NCI-H526 treated with DMSO at 0.1 percent for 48 hours (cell line): ENCODE results near the gene CCL26.
"Not testable (repeated sequence)": the region's sequence is repeated elsewhere in the genome, so short reads cannot be mapped to it uniquely, and the experiment has no call there.

Source experiments
- DNase-seq: peaks from one replicate; lab custom pipeline; 2025; lab: John Stamatoyannopoulos, UW

Gene CCL26

DNA sequence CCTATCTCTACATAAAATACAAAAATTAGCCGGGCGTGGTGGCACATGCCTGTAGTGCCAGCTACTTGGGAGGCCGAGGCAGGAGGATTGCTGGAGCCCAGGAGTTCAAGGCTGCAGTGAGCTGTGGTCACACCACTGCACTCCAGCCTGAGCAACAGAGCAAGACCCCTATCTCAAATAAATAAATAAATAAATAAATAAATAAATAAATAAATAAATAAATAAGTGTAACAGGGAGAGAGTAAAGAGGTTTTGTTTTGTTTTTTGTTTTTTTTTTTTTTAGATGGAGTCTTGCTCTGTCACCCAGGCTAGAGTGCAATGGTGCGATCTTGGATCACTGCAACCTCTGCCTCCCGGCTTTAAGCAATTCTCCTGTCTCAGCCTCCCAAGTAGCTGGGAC is 20.6 kb upstream of the CCL26 start:
- not testable (repeated sequence) for DNase-seq

DNA sequence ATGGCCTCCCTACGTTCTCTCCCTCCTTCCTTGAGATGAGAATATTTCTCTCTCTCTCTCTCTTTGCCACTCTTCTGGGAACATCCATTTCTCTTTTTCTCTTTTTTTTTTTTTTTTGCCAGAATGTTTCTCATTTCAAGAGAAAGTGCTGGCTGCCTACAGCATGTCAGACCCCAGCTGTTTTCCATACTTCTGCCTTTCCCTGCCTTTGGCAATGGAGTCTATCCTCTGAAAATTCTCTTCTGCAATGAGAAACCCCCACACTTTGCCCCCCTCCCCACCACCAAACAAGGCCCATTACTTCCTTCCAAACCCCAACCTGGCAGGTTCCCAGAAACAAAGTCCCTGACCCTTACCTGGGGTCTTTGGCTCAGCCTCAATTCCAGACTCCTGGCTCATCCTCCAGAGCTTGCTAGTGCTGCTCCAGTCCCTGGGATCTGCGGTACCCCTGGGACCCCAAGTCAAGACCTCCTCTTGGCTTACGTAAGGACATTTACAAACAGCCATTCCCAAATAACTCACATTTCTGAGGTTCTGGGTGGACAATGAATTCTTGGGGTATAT is 17.4 kb upstream of the CCL26 start:
- DNase-seq, result no peak

DNA sequence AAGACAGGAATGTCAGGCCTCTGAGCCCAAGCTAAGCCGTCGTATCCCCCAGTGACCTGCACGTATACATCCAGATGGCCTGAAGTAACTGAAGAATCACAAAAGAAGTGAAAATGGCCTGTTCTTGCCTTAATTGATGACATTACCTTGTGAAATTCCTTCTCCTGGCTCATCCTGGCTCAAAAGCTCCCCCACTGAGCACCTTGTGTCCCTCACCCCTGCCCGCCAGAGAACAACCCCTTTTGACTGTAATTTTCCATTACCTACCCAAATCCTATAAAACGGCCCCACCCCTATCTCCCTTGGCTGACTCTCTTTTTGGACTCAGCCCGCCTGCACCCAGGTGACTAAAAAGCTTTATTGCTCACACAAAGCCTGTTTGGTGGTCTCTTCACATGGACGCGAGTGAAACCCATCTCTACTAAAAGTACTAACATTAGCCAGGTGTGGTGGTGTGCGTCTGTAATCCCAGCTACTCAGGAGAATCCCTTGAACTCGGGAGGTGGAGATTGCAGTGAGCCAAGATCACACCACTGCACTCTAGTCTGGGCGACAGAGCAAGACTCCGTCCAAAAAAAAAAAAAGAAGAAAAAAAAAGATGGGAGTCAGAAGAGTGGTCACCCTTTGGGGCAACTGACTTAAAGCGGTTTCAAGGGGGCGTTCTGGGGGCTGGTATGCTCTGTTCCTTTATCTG is 16.3 kb upstream of the CCL26 start:
- DNase-seq, result not testable (repeated sequence)

DNA sequence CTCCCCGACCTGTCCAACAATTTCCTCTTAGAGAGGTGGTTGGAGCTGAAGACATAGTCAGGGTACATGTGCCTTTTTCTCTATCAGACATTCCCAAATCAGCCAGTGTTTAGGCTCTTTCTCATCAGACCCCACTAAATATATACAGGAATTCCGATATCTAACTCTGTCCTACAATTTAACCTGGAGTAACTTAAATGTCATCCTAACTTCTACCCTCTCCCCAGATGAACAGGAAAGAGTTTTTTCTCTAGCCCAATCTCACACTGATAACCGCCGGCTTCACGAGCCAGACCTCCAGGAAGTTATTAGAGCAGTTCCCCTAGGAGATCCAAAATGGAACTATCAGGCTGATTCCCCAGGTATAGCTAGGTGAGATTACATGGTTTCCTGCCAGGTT is 11.0 kb upstream of the CCL26 start:
- DNase-seq, result not testable (repeated sequence)

DNA sequence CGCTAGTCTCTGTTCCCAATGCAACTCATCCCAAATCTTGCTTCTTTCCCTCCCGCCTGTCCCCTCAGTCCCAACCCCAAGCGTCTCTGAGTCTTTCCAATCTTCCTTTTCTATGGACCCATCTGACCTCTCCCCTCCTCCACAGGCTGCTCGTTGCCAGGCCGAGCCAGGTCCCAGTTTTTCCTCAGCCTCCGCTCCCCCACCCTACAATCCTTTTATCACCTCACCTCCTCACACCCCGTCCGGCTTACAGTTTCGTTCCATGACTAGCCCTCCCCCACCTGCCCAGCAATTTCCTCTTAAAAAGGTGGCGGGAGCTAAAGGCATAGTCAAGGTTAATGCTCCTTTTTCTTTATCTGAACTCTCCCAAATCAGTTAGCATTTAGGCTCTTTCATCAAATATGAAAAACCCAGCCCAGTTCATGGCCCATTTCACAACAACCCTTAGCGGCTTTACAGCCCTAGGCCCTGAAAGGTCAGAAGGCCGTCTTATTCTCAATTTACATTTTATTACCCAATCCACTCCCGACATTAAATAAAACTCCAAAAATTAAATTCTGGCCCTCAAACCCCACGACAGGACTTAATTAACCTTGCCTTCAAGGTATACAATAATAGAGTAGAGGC is 8.7 kb upstream of the CCL26 start:
- DNase-seq, result not testable (repeated sequence)

GRCh38 chr7:75779516-75779915 is 7.5 kb upstream of the CCL26 start:
- not testable (repeated sequence) for DNase-seq

DNA sequence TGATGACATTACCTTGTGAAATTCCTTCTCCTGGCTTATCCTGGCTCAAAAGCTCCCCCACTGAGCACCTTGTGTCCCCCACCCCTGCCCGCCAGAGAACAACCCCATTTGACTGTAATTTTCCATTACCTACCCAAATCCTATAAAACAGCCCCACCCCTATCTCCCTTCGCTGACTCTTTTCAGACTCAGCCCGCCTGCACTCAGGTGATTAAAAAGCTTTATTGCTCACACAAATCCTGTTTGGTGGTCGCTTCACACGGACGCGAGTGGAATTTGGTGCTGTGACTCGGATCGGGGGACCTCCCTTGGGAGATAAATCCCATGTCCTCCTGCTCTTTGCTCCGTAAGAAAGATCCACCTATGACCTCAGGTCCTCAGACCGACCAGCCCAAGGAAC is 7.0 kb upstream of the CCL26 start:
- not testable (repeated sequence) for DNase-seq

DNA sequence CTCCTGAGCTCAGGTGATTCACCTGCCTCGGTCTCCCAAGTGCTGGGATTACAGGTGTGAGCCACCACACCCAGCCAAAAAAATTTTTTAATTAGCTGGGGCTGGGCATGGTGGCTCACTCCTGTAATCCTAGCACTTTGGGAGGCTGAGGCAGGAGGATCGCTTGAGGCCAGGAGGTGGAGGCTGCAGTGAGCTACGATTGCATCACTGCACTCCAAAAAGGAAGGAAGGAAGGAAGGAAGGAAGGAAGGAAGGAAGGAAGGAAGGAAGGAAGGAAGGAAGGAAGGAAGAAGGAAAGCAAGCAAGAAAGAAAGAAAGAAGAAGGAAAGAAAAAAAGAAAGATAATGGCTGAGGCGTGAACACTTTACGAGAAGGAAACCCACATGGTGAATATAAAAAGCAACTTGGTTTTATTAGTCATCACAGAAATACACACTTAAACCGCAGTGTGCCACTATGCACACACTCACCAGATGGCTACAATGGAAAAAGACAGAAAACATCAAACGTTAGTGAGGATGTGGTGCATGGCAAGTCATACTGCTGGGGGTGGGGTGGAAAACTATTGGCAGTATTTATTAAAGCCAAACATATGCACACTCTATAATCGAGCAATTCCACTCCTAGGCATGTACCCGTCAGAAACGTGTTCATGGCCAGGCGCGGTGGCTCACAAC is 4.4 kb upstream of the CCL26 start:
- no peak for DNase-seq

GRCh38 chr7:75773958-75774357 is 1.9 kb upstream of the CCL26 start:
- not testable (repeated sequence) for DNase-seq

DNA sequence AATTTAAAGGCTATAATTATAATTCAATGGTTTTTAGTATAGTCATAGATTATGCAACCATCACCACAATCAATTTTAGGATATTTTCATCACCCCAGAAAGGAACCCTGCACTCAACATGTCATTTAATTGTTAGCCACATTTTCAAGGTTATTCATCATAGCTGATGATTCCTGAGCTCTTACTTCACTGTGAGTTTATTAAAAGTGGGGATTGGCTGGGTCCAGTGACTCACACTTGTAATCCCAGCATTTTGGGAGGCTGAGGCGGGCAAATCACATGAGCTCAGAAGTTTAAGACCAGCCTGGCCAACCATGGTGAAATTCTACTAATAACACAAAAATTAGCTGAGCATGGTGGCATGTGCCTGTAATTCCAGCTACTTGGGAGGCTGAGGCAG is 787 bp downstream of the CCL26 start:
- DNase-seq, result no peak

DNA sequence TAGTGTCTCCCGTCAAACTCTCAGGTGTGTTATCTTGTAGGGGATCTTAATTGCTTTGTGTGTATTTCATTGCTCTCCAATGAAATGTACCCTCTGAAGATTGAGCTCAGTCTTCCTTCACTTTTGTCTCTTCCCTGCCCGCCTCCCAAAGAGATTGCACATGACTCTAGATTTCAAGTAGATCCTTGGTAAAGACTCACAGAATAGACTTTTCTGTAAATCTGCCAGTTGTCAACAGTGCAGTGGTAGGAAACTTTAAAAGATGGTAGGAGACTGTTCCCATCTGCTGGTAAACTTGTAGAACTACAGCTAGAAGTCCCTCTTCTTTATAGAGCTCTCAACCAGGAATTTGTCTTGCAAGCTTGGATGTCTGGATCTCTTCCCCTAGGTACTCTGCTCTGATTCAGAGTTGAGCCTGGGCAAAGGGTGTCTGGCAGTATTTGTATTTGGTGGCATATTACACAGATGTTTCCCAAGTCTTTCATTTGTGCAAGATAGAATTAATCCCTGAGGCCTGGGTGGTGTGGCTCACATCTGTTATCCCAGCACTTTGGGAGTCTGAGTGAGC is 9.6 kb downstream of the CCL26 start:
- DNase-seq, result peak; percentile 76

GRCh38 chr7:75761801-75762200 is 10.2 kb downstream of the CCL26 start:
- not testable (repeated sequence) for DNase-seq

- DNase-seq, result no peak
Measured at GRCh38 chr7:75758491-75758890, 13.5 kb downstream of the CCL26 start.

DNA sequence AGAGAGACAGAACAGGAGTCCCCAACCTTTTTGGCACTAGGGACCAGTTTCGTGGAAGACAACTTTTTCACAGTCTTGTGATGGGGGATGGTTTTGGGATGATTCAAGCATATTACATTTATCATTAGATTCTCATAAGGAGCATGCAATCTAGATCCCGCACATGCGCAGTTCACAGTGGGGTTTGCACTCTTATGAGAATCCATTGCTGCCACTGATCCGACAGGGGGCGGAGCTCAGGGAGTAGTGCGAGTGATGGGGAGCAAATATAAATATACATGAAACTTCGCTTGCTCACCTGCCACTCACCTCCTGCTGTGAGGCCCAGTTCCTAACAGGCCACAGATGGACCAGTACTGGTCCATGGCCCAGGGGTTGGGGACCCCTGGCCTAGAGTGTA is 14.2 kb downstream of the CCL26 start:
- no peak for DNase-seq

DNA sequence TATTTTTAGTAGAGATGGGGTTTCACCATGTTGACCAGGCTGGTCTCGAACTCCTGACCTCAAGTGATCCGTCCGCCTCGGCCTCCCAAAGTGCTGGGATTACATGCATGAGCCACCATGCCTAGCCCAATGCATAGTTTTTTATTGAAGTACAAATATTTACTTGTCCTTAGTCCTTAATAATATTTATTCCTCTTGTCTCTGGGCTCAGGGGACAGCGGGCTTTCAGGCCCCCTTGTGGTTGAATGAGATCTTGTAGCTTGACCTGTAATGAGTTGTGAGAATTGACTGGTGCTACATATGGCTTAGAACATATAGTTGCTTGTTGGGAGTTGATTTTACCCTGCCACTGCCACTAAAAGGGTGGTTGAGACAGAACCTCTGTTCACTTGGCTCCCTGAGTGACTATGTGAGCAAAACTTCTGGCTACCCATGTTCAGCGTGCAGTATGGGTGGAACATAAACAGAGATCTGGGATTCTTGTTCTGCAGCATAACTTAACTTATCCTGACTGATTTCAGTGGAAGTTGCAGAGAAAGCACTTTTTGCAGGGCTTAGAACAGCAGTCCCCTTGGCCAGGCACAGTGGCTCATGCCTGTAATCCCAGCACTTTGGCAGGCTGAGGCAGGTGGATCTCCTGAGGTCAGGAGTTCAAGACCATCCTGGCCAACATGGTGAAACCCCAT is 14.9 kb downstream of the CCL26 start:
- DNase-seq, result peak; percentile 52

GRCh38 chr7:75756206-75756990 is 15.6 kb downstream of the CCL26 start:
- no peak for DNase-seq

DNA sequence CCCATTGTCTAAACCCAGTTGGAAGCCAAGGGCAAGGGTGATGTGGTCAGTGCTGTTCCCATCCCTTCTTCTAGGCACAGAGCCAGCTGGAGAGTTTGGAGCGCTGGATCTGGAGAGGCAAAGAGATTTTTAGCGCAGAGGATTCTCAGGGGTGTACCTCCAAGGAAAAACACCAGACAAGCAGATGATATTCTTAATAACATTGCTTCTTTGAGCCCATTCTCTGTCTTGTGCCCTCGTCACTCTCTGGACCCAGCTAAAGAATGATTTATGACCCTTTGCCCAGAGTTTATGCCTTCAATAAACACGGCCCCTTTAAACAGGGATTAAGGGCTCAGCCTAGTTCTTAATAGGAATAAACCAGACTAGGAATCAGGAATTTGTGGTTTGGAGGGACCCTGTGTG is 28.6 kb downstream of the CCL26 start:
- no peak for DNase-seq

DNA sequence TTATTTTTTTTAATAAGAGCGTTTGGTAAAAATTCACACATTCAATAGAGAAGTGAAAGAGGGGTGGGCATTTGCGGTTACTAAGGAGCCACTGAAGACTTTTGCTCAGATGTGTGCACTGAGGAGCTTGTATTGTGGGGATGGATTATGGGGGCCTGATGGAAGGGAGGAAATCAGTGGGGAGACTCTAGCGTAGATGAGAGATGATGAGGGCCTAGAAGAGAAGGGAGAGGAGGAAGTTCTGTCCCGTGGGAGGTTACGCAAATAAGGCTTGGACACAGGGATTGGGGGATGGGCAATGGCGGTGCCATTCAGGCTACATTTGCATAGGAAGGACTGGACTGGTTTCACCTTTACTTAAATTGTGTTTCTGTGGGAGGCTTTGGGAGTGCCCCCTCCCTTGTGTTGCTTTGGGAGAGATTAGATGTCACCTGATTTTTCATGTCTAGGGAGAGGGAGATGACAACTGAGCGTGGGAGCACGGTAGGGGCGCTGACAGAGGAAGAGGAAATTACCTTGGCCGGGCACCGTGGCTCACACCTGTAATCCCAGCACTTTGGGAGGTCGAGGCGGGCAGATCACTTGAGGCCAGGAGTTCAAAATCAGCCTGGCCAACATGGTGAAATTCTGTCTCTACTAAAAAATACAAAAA is 31.0 kb downstream of the CCL26 start:
- peak; percentile 95 for DNase-seq

- DNase-seq, result no peak
Measured at GRCh38 chr7:75739796-75740672, 32.0 kb downstream of the CCL26 start.
